HT1080 (cell line): ENCODE measurements around the gene ATP5ME. TPM values are rescaled to one million over a fixed set of nuclear protein-coding genes. Genes with fewer than 3 reads are reported as not detected.
A peak's percentile ranks its signal among the peaks of the same experiment; 100 is the strongest.

Source experiments
- DNase-seq: peaks from one replicate; pipeline ENCODE4 v3.0.0-alpha.2; 2015; ENCODE audit warnings: low read depth
- total RNA-seq: library from RNA; depleted of rRNA; stranded (reverse); fragments of >200 nt; shearing (Covaris generic); gene quantifications from 2 replicates; pipeline ENCODE4 v1.2.3, GENCODE V29; 2014

Gene ATP5ME
- total RNA-seq, 1 experiment from 2014 or later, result 214 TPM

DNA sequence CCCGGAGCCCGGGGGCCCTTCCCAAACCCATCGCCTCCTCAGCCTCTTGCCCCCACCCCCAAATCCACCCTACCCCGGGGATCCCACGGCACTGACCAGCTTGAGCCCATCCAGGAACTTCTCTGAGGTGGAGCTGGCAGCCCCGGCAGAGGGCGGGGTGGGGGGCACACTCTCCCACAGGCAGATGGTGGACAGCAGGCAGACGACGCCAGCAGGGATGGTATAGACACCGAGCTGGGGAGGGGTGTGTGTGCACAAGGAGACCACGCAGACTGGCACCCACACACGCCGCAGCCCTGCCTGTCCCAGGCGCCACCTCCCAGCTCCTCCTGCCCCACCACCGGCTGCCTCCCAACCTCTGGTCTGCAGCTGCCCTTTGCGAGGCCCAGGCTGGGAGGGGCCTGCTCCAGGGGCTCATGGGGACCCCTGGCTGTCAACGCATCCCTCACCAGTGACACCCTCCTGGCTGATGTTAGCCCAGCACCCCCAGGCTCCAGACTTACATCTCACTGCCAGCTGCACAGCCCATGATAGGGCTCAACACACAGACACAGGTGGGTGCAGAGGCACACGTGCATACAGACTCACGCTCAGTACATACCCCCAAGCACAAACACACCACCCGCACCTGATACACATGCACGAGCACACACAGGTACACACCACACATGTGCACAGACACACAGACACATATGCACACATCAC, 10.7 kb upstream of the ATP5ME start:
- DNase-seq, result no peak

DNA sequence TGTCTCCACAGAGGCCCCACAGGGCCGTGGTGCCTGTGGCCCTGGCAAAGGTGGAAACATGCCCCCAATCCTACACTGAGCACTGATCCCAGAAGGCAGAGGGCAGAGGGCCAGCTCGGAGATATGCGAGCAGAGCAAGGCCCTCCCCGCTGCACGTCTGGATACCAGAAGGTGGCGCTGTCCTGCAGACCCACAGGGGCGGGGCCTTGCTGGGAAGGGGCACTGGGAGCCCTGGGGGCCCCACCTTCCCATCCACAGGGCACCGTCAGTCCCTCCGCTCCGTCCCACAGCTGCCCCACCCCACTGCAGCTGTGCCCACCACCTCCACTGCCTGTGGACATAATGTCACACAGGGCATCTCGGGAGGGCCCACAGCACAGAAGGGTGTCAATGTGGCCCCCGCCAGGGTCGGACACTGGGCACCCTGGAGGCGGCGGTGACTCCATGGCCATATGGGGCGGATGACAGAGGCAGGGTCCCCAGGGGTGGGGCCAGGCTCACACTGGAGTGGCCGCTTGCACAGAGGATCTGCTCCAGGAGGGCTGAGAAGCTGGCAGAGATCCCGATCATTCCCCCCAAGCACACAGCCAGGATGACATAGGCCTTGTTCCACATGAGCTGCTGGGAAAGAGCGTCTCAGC, 10.0 kb upstream of the ATP5ME start:
- DNase-seq, result peak; percentile 47

DNA sequence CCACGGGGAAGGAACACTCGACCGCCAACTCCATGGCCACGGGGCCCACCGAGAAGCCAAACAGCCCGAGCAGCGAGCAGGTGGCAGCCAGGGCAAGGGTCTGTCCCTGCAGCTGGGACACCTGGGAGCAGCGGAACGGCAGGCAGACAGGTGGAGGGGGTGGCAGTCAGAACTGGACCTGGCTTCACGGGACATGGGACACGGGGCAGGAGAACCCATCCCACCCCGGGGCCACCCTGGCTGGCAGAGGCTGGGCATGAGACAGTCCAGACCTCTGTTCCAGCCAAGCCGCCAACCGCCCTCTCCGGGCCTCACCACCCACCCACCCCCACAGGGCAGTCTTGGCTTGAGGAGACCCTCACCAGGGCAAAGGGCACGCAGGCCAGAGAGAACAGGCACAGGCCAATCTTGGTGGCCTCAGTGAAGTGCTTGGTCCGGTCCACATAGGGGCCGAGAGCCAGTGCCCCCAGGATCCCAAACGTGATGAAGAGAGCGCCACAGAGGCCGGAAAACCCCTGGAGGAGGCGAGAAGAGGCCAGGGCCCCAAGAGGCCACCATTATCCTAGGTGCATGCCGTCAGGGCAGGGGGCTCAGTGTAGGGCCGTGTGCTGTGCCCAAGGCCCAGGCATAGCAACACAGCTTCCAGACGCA, 9.3 kb upstream of the ATP5ME start:
- DNase-seq, result no peak

DNA sequence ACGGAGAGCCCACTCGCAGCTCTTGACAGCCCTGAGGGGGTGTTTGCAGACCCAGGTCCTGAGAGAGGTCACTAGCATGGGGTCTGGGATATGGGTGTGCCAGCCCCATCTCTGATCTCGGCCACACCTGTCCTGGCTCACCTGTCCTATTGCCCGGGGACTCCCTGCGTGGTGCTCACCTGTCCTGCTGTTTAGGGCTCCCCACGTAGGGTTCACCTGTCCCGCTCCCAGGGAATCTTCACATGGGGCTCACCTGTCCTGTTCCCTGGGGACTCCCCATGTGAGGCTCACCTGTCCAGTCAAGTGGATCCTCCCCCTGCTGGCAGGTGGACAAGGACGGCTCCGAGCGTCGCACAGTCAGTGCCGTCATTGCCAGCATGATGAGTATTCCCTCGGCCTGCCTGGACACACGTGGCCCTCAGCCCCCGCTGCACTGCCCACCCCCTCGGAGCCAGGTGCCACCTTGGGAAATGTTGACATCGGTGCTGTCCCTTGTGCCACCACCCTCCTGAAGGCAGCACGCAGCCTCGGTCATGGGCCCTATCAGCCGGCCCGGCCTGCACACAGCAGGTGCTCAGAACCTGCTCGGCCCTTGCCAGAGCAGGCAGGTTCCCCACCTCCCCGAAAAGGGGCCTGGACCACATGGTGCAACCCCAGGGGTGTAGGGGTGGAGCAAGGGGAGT, 8.6 kb upstream of the ATP5ME start:
- DNase-seq, result no peak

DNA sequence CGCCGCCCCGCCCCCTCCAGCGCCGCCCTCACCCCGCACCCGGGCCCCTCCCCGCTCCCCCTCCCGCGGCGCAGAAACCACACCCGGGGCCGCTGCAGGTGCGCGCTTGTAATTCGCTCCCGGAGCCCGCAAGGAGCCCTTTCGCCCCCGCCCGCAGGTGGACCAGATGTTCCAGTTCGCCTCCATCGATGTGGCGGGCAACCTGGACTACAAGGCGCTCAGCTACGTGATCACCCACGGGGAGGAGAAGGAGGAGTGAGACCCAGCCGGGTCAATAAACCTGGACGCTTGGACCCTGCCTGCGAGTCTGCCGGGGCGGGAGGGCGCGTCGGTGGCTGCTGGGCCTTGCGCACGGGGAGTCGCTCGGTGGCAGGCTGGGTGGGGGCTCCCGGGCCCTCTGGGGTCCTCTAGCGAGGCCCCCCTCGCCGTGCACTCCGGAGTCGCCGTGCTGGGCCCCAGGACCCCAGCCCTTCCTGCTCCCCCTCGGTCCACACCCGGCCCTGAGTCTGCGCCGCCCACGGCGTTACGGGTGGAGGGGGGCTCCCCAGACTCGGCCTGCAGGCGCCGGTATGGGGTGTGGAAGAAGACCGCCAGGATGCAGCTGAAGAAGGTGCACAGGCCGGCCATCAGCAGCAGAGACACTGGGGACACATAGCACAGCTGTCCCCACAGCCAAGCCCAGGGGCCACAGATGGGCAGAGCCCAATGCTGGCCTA, 7.8 kb upstream of the ATP5ME start:
- no peak for DNase-seq

DNA sequence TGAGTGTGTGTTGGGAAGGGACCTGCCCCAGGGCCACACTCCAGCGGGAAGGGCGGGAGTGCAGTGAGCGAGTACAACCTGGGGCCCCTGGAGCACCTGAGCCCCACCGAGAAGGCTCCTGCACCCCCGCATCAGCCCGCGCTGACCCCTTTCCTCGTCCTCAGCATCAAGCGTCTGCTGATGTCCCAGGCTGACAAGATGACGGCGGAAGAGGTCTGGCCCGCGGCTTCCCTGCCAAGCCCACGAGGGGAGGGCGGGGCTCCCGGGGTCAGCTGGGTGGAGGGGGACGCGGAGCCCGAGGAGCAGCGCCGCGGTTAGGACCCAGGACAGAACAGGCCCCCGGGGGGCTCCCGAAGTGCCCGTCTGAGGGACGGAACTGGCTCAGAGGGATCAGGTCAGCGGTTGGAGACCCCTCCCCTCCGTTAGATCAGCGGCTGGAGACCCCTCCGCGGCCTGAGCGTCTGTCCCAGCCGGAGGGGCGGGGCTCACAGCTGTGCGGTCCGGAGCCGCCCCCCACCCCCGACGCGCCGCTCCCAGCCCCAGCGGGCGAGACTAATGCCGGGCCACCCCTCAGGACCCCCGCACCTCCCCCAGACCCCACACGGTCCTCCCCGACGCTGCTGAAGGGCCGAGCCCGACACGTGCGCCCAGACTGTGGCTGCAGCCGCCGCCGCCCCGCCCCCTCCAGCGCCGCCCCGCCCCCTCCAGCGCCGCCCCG, 7.0 kb upstream of the ATP5ME start:
- peak; percentile 33 for DNase-seq

DNA sequence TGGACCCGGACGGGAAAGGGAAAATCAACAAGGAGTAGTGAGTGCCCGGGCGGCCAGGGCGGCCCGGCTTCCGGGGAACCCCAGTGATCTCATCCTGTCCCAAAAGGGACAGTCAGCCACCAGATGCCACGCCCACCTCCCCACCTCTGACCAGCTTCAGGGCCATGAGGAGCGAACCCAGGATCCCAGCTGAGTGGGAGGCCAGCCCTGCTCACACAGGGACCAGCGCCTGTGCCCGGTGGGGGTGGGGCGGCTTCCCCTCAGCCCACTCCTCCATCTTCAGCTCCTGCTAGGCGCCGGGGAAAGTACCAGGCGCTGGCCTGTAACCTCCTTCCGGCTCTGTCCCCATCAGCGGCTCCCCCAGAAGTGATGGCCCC, 6.5 kb upstream of the ATP5ME start:
- DNase-seq, result no peak

DNA sequence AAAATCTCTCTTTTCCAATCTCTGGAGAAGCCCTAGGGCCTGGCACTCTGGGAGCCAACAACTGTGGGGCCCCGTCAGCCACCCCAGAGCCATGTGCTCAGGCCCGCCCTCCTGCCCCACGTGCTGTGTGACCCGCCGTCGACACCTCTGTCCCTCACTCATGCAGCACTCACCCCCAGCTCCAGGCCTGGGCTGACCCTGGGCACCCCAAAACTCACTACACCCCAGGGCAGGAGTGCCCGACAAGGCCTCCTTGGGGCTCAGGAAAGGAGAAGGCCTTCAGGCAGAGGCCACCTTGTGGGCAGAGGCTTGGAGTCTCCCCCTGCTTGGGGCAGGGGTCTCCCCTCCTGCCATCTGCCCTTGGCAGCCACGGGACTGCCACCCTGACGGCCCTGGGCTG, 6.0 kb upstream of the ATP5ME start:
- no peak for DNase-seq

DNA sequence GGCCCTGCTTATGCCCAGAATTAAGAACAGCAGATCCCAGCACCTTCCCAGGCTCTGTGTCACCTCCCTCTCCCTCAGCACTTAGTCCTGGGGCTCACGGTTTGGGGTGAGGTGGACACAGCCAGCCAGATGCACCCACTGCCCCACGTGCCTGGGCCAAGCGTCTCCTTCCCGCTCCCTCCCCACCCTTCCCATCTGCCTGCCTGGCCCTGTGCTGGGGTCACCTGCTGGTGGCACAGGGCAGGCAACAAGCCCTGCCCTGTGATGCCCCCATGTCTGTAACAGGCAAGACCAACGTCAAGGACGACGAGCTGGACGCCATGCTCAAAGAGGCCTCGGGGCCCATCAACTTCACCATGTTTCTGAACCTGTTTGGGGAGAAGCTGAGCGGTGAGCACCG, 5.6 kb upstream of the ATP5ME start:
- no peak for DNase-seq

DNA sequence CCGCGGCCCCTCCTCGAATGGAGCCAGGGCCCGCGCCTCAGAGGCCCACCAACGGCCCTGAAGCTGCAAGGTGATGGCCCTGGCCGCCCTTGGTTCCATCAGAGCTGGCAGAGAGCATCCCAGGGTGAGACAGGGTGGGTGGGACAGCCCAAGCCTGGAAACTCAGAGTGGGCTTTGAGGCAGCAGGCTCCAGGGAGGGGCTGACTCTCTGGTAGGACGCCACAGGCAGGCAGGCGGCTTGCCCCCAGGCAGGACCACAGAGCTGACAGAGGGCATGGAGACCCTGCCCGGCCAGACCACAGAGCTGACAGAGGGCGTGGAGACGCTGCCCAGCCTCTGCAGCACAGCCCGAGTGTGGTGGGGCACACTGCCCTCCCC, 5.0 kb upstream of the ATP5ME start:
- no peak for DNase-seq

DNA sequence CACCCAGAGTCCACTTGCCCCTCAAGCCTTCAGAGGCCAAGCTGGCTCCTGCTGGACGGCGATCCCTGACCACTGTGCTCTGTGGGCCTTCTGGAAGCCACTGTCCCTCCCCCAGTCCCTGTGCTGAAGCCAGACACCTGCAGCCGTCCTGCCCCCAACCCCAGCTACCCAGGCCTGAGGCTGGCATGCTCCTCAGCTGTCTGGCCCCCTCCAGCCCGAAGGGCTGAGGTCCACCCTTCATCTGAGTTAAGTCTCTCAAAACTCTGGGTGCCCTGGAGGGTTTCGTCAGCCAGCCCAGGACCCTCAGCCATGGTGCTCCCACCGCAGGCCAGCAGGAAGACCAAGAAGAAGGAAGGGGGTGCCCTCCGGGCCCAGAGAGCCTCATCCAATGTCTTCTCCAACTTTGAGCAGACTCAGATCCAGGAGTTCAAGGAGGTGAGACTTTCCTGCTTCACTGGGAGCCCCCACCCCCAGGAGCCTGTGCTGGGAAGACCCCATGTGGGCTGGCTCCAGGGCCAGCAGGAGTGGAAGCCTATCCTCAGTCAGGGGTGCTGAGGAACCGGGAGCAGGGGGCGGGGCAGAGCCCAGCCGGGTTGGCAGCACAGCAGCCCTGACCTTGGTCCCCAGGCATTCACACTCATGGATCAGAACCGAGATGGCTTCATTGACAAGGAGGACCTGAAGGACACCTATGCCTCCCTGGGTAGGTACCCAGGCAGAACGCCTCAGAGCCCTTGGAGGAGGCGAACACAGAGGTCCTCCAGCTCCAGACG, 4.4 kb upstream of the ATP5ME start:
- no peak for DNase-seq

DNA sequence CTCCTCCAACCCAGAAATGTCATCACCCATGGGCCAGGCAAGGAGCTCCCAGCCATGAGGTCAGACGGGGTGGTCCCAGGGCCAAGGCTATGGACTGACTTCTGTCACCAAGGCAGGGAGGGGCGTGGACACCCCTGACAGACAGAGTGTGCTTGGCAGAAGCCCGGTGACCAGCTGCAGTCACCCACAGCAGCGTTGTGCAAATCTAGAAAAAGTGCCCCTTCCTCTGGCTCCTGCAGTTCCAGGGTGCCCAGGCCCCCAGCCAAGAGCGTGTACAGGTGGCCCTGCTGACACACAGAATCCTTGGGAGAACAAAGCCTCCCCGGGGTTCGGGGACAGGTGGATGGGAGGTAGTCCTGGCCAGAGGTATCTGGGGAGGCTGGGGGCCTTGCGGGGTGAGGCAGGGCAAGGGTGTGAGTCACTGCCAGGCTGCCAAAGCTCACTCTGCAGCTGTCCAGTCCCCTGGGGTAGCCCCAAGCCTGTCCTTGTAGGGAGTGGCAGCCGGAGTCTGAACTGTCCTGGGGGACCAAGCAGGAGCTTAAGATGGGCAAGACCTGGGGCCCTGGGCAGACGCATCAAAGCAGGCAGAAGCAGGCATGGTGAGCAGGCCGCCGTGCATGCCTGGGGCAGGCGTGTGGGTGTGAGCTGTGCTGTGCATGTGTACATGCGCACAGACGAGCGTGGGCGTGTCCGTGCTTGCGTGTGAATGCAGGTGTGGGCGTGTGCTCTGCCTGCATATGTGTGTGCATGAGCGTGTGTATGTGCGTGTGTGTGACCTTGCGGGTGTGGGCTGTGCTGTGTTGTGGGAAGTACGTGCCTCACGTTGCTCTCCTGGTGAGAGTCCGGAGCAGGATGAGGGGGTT, 3.6 kb upstream of the ATP5ME start:
- DNase-seq, result no peak

DNA sequence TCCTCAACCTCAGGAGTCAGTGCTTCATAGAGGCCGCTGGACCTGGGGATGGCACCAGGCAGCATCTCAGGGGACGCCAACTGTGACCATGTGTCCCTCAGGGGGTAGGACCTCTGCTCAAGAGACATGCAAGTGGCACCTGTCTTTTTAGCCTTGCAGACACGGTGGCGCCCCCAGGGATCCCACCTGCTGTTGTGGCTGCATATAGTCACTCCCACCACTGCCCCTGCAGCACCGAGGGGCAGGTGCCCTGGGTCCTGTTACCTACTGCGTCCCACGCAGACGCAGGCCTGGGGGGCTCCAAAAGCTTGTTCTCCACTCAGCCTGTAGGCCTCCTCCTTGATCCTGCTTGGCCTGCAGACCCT, 2.8 kb upstream of the ATP5ME start:
- no peak for DNase-seq

DNA sequence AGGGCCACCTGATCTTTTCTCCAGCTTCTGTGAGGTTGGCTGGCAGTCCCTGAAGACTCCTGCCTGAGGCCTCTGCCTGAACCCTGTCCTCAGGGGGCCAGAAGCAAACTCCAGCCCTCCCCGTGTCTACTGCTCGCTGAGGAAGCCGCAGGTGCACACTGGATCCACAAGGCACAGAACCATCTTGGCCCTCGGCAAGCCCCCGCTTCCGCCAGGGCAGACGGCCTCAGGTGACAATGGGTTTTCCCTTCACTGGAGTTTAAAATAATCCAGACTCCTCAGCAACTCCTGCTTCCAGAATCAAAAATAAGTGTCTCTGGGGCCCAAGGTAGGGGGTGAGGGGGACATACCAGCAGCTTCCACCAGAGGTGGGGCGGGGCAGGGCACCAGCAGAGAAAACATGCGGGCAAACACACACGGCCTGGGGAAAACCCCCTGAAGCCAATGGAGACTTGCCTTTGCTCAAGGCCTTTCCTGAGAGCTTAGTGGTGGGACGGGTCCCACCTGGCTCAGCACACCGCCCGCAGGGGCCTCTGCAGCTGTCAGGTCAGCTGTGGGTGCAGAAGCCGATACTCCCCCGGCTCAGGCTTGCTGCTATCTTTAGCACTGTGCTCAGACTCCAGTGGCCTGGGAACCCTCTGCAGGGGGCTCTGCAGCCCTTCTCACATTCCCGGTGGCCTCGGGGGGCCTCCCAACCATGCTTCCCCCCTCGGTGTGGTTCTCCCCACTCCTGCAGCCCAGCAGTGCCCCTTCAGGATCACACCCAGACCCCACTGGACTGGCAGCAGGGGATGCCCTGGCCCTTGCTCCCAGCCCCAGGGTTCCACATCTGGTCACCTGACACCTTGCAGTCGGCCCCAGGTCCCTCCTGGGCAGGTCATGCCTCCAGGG, 2.1 kb upstream of the ATP5ME start:
- no peak for DNase-seq

DNA sequence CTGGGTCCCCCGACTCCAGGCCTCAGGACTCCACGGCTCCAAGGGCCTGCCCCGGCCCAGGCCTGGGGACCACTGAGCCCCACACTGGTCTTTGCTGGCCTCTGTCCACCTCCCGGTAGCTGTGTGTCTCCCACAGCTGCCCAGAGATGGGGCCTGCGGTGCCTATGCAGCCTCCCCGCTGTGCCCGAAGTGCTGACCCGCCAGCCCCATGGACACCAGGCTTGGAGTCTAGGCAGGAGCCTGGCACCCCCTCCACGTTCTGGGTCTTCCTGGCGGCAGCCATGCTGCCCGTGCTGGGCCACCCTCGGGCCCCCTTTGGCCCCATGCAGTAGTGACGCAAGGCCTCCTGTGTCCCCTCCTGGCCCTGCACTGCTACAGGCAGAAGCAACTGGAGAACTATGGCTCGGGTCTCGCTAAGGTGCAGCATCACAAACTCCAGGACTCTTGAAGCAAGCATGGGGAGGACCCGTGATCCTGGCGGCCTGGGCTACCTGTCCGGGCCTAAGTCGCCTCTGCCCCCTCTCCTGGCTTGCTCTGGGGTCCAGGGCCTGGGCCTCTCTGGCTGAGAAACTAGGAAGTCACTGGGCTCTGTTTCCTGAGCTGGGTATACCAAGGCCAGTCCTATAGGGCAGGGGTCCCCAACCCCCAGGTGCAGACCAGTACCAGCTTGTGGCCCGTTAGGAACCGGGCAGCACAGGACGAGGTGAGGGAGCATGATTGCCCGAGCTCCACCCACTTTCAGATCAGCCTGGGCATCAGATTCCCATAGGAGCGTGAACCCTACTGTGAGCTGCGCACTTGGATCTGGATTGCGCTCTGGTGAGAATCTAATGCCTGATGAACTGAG, 1.2 kb upstream of the ATP5ME start:
- DNase-seq, result no peak

DNA sequence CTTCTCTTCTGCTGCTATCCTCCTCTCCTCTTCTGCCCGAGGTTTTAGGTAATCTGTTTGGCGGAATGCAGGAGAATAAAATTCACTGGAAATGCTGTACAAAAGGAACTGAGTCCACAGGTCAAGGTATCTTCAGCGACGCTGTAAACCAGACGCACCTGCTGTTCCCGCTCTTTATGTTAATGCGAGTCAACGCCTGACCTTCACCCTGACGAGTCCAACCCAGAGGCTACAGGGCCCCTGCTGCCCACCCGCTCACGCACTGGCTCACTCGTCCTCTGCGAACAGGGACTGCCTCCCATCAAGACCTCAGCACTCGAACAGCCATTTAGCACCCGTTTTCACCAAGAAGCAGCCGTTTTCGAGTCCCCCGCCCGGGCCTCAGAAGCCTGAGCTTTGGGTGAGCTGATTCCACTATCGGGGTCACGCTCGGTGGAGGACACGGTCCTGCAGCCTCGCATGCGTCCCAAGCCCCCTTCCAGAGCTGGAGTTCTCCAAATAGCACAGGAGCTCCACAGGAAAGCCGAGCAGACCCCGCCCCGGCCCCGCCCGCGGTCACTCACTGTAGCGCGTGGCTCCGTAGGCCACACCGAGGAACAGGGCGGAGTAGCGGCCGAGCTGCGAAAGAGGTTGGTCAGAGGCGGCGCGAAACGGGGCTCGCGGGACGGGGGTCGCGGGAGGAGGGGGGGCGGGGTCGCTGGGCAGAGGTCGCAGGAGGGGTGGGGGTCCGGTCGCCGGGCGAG, 556 bp downstream of the ATP5ME start:
- DNase-seq, result no peak

DNA sequence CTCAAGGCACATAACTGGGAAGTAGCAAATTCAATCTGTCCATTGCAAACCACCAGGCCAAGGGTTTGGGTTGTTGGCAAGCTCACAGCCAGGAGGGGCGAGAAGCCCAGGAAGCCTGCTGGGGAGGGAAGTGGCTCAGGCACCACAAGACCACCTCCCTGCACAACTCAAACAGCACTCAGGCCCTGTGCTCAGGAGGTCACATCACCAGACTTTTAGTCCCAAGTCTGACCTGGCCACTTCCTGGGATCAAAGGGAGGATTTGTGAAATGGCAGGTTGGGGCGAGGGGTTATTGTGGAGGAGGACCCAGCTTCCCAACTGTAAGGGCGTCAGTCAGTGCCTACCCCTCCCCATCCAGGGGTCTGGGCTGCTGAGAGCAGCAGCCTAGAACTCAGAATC, 2.3 kb downstream of the ATP5ME start:
- DNase-seq, result no peak
